Measurements from ENCODE around the gene AGO1.

AGO1 gene

GRCh38 chr1:35932158-35932636 lies 49.2 kb downstream of the AGO1 start:
- no peak for TF ChIP-seq CTCF (IDR thresholded peaks at IDR 0.05; ENCODE audit: low read depth, low read length)
- no peak for DNase-seq (ENCODE audit: extremely low read depth, low read depth)

GRCh38 chr1:35932941-35933340 lies 49.9 kb downstream of the AGO1 start:
- TF ChIP-seq CTCF (IDR thresholded peaks at IDR 0.05; ENCODE audit: low read depth, low read length): no peak
- no peak for DNase-seq (ENCODE audit: extremely low read depth, low read depth)

- no peak for DNase-seq (ENCODE audit: extremely low read depth, low read depth)
- TF ChIP-seq CTCF (IDR thresholded peaks at IDR 0.05; ENCODE audit: low read depth, low read length): no peak
Observed at GRCh38 chr1:35935442-35936388, 52.7 kb downstream of the AGO1 start.

- DNase-seq (ENCODE audit: extremely low read depth, low read depth): no peak
- TF ChIP-seq CTCF (IDR thresholded peaks at IDR 0.05; ENCODE audit: low read depth, low read length): no peak
Observed at GRCh38 chr1:35936838-35937237, 53.8 kb downstream of the AGO1 start.

- TF ChIP-seq CTCF (IDR thresholded peaks at IDR 0.05; ENCODE audit: low read depth, low read length): no peak
- no peak for DNase-seq (ENCODE audit: extremely low read depth, low read depth)
Observed at GRCh38 chr1:35939484-35939883, 56.5 kb downstream of the AGO1 start.

GRCh38 chr1:35945327-35945726 lies 62.3 kb downstream of the AGO1 start:
- no peak for DNase-seq (ENCODE audit: extremely low read depth, low read depth)
- no peak for TF ChIP-seq CTCF (IDR thresholded peaks at IDR 0.05; ENCODE audit: low read depth, low read length)

GRCh38 chr1:35947547-35947946 lies 64.5 kb downstream of the AGO1 start:
- TF ChIP-seq CTCF (IDR thresholded peaks at IDR 0.05; ENCODE audit: low read depth, low read length): no peak
- DNase-seq (ENCODE audit: extremely low read depth, low read depth): no peak

Data from AG09319 (cell line).